HFF-Myc (cell line): ENCODE measurements around the gene ADAM19.

Experiments used
- DNase-seq: peaks from one replicate; pipeline ENCODE4 v3.0.0-alpha.2; 2011; ENCODE audit warnings: low read depth; ENCODE audit errors: extremely low read depth
- H3K4me3 ChIP-seq: replicated peaks from 2 replicates; pipeline ENCODE4 v1.5.1; 2011; ENCODE audit warnings: low read depth, mild to moderate bottlenecking, control low read depth, low read length
- CTCF ChIP-seq: IDR thresholded peaks from 2 replicates; pipeline ENCODE4 v1.5.1; 2012; ENCODE audit warnings: mild to moderate bottlenecking, low read depth, low read length, control low read depth; ENCODE audit errors: missing control alignments

ADAM19 gene

GRCh38 chr5:157509587-157509986 lies 66.0 kb downstream of the ADAM19 start:
- TF ChIP-seq CTCF: no peak
- H3K4me3 ChIP-seq: no peak overlapping the region
- DNase-seq: no peak

- H3K4me3 ChIP-seq: no peak overlapping the region
- TF ChIP-seq CTCF: no peak
- no peak for DNase-seq
Measured at GRCh38 chr5:157509093-157509492, 66.5 kb downstream of the ADAM19 start.

- no peak overlapping the region for H3K4me3 ChIP-seq
- no peak for TF ChIP-seq CTCF
- DNase-seq: no peak
Measured at GRCh38 chr5:157506981-157507780, 68.4 kb downstream of the ADAM19 start.

GRCh38 chr5:157506066-157506590 lies 69.4 kb downstream of the ADAM19 start:
- no peak overlapping the region for H3K4me3 ChIP-seq
- no peak for DNase-seq
- no peak for TF ChIP-seq CTCF

- no peak for TF ChIP-seq CTCF
- no peak for DNase-seq
- H3K4me3 ChIP-seq: no peak overlapping the region
Measured at GRCh38 chr5:157505496-157505895, 70.1 kb downstream of the ADAM19 start.

GRCh38 chr5:157504053-157504452 lies 71.5 kb downstream of the ADAM19 start:
- DNase-seq: no peak
- no peak for TF ChIP-seq CTCF
- H3K4me3 ChIP-seq: no peak overlapping the region
